Fibroblast of pulmonary artery (primary cell): ENCODE results near the gene OR2G2.

Source experiments
- DNase-seq: peaks from one replicate; pipeline ENCODE4 v3.0.0-alpha.2; 2010; ENCODE audit warnings: low read depth
- H3K4me3 ChIP-seq: replicated peaks from 2 replicates; pipeline ENCODE4 v1.5.1; 2011; ENCODE audit warnings: low read depth, mild to moderate bottlenecking, control low read depth, low read length, moderate library complexity
- TF ChIP-seq, protein P1 (sequence below): IDR thresholded peaks from 2 replicates; pipeline ENCODE4 v1.5.1; 2011; ENCODE audit warnings: mild to moderate bottlenecking, control low read depth, low read length, inconsistent platforms; ENCODE audit errors: missing control alignments

OR2G2 gene

DNA sequence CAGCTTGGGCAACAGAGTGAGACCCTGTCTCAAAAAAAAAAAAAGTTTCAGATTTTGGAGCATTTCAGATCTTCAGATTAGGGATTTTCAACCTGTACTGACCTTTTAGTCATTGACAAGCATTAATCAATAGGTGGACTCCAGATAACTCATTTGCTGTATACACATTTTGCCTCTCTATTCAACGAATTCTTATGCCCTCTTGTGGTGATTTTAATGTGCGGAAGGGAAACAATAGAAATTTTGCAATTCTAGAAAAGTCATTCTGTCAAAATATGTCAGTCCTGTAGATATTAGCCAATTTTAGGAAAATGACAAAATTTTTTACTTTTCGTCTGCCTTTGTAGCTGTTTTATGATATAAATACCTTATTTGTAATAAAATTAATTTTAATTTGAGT lies 11.6 kb upstream of the OR2G2 start:
- DNase-seq, result peak; percentile 6
- no peak overlapping the region for H3K4me3 ChIP-seq
- TF ChIP-seq, protein P1, sequence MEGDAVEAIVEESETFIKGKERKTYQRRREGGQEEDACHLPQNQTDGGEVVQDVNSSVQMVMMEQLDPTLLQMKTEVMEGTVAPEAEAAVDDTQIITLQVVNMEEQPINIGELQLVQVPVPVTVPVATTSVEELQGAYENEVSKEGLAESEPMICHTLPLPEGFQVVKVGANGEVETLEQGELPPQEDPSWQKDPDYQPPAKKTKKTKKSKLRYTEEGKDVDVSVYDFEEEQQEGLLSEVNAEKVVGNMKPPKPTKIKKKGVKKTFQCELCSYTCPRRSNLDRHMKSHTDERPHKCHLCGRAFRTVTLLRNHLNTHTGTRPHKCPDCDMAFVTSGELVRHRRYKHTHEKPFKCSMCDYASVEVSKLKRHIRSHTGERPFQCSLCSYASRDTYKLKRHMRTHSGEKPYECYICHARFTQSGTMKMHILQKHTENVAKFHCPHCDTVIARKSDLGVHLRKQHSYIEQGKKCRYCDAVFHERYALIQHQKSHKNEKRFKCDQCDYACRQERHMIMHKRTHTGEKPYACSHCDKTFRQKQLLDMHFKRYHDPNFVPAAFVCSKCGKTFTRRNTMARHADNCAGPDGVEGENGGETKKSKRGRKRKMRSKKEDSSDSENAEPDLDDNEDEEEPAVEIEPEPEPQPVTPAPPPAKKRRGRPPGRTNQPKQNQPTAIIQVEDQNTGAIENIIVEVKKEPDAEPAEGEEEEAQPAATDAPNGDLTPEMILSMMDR, result peak; percentile 24

DNA sequence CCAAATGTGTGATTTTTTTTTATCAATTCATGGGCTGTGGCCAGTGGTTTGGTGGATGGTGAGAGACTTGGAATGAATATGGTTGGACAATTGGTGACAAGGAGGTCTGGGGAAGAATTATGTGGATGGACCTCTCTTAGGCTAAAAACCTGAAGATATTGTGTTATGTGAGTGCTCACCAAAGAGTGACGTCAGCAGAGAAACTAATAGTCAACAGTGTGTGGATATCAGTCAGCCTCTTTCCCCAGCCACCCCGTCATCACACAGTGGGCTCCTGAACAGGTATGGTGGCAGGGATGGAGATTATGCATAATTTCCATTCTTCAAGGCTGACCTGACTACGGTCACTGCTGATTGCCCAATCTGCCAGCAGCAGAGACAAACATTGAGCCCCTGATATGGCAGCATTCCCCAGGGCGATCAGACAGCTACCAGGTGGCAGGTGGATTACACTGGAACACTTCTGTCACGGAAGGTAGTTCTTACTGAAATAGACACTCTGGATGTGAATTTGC lies 9.2 kb upstream of the OR2G2 start:
- TF ChIP-seq, protein P1, result no peak

DNA sequence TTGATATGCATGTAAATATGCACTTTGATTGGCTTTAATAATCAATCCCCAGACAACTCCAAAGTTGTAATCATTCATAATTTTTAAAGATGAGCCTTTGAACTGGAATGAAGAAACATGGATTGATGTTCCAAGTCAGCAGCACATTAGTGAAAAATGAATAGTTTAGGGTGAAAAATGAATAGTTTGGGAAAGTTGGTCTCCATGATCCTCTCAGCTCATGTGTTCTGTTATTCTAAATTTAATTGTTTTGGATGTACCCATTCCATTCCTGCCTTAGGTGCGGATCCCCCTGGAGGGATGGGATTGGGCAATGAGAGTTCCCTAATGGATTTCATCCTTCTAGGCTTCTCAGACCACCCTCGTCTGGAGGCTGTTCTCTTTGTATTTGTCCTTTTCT lies 17.1 kb downstream of the OR2G2 start, which contains the start of gene OR2G3:
Gene OR2G3, plus strand, starts transcription at position 301 of the 400 bp plus-strand sequence. Its CDS starts 0 bp downstream, at position 301.
- DNase-seq, result no peak
- H3K4me3 ChIP-seq, result no peak within 1 kb of the TSS
- TF ChIP-seq, protein P1, result no peak

More for the DNA sequence above, 9.2 kb upstream of the OR2G2 start:
- no peak overlapping the region for H3K4me3 ChIP-seq
- DNase-seq, result no peak

DNA sequence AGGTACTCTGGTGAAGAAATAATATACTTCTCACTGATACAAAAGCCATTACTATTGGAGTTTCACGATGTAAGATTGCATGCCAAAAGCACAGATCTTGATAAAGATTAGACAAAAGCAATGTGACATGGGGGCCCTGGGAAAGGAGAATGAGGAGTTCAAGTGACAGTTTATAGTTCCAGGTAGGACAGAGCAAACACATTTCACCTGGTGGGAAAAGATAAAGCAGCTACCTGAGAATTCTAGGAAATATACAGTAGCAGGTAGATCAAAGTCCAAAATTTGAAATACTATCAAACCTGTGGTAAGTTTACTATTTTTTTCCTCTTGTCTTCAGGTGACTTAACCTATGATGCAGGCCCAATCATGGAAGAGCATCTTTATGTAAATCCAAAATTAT lies 25.2 kb downstream of the OR2G2 start:
- no peak overlapping the region for H3K4me3 ChIP-seq
- TF ChIP-seq, protein P1, result no peak
- DNase-seq, result no peak

DNA sequence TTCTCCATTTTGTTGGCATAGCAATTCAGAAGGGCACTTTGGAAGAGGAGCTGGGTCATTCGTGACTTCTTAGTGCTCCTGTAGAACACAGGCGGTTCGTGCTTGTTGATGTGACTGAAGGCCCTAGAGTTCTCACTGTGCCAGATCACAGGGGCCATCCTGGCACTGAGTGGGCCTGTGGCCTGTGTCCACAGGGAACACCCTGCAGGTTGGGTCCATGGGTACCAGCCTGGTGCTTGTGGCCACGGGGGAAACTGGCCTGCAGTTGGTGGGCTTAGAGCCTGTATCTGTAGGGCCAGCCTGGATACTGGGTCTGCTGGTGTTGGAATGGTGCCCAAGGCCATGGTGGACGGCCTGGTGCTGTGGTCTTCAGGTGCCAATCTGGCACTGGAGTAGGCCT lies 26.5 kb downstream of the OR2G2 start:
- H3K4me3 ChIP-seq, result no peak overlapping the region
- TF ChIP-seq, protein P1, result no peak
- DNase-seq, result no peak

DNA sequence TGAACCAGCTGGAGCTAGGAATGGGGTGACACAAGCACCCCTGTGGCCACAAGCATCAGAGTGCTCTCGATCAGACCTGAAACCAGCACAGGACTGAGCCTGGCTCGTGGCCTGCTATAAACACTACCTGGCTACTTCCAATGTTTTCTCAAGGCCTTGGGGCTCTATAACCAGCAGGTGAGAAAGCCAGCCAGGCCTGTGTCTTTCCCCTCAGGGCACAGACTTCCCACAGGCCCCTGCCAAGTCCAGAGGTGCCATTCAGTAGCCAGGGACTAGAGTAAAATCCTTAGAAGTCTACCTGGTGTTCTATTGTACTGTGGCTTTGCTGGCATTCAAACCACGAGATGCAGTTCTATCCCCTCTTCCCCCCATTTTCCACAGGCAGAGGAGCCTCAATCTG lies 39.8 kb downstream of the OR2G2 start:
- TF ChIP-seq, protein P1, result no peak
- no peak for DNase-seq
- no peak overlapping the region for H3K4me3 ChIP-seq

DNA sequence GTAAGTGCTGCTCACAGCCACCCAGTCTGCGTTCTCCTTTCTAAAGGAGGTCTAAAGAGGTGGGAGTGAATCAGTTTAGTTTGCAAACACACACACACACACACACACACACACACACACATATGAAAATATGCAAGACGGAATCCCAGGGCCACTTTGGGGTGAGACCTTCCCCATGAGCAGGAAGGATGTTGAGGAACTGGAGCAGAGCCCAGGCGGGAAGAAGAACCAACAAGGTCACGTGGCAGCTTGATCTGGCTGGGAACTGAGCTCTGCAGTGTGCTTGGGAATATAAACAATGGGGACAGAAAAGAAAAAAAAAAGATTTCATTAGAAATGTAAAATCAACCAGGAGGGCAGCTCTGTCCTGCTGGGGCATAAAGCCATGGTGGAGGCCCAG lies 49.9 kb downstream of the OR2G2 start:
- no peak overlapping the region for H3K4me3 ChIP-seq
- DNase-seq, result no peak
- TF ChIP-seq, protein P1, result no peak
